Gastroesophageal sphincter (tissue), 3 donors: ENCODE data around the gene ITPKA.

Experiments used
- CTCF ChIP-seq, 4 experiments: fragments of 200-600 bp in 2 of 4; fragments of 450-650 bp in 2 of 4; sonication (generic) in 1 of 4; IDR thresholded peaks; one replicate each; pipeline ENCODE4 v1.5.1; 2017 to 2019; ENCODE audit warnings: antibody characterized with exemption in 4 of 4, mild to moderate bottlenecking in 2 of 4, moderate library complexity in 2 of 4
- EP300 ChIP-seq: sonication (generic); formaldehyde crosslinking; IDR thresholded peaks from one replicate; pipeline ENCODE4 v1.6.1; 2017; ENCODE audit warnings: antibody characterized with exemption, mild to moderate bottlenecking
- POLR2A ChIP-seq, 2 donors: fragments of 450-650 bp; IDR thresholded peaks; one replicate each; pipeline ENCODE4 v1.6.1; 2017; ENCODE audit warnings: antibody characterized with exemption in 2 of 2, mild to moderate bottlenecking in 2 of 2, moderate library complexity in 1 of 2
- POLR2AphosphoS5 ChIP-seq: sonication (generic); formaldehyde crosslinking; IDR thresholded peaks from one replicate; pipeline ENCODE4 v1.6.1; 2017; ENCODE audit warnings: antibody characterized with exemption

- TF ChIP-seq CTCF (IDR thresholded peaks at IDR 0.05) = no peak
- TF ChIP-seq EP300 = no peak
- TF ChIP-seq POLR2A (IDR thresholded peaks at IDR 0.05) = no peak
- no peak for TF ChIP-seq POLR2AphosphoS5
Observed at GRCh38 chr15:41530363-41530956, 36.8 kb downstream of the ITPKA start.
